Esophagus squamous epithelium (tissue), 5 donors: ENCODE results near the gene ATP10A. TPM values are rescaled to one million over a fixed set of nuclear protein-coding genes. Genes with fewer than 3 reads are reported as not detected.
"Not testable (repeated sequence)": the region's sequence is repeated elsewhere in the genome, so short reads cannot be mapped to it uniquely, and the experiment has no call there.

Source experiments
- DNase-seq: peaks from one replicate; lab custom pipeline; 2025; lab: John Stamatoyannopoulos, UW
- H3K27ac ChIP-seq, 4 donors: fragments of 200-600 bp; sonication (generic); one replicate each; pipeline ENCODE4 v1.5.1; 2016 to 2019; ENCODE audit warnings: mild to moderate bottlenecking in 1 of 4
- H3K27me3 ChIP-seq, 4 donors: fragments of 200-600 bp; sonication (generic); 1 replicate in 3 of 4; 2 replicates in 1 of 4; pipeline versions ENCODE4 v1.5.1 to v1.6.0; 2017 to 2021; ENCODE audit warnings: antibody characterized with exemption in 1 of 4
- H3K36me3 ChIP-seq, 3 donors: fragments of 200-600 bp; sonication (generic); one replicate each; pipeline ENCODE4 v1.5.1; 2016 to 2019
- H3K4me1 ChIP-seq, 3 donors: fragments of 200-600 bp; sonication (generic); one replicate each; pipeline ENCODE4 v1.5.1; 2017 to 2019
- H3K4me3 ChIP-seq, 4 donors: fragments of 200-600 bp; sonication (generic); 1 replicate in 3 of 4; 2 replicates in 1 of 4; pipeline ENCODE4 v1.5.1; 2016 to 2019; ENCODE audit warnings: mild to moderate bottlenecking in 2 of 4, moderate library complexity in 1 of 4
- H3K9me3 ChIP-seq, 3 donors: fragments of 200-600 bp; sonication (generic); one replicate each; pipeline ENCODE4 v1.5.1; 2016 to 2019
- POLR2A ChIP-seq, 4 donors: fragments of 450-650 bp; IDR thresholded peaks; one replicate each; pipeline ENCODE4 v1.6.1; 2017; ENCODE audit warnings: antibody characterized with exemption in 4 of 4, mild to moderate bottlenecking in 4 of 4, moderate library complexity in 3 of 4
- WGBS, 2 donors: methylation state at CpG; one replicate each; pipeline ENCODE4 v1.1.5; 2018; 5-methylcytosine and 5-hydroxymethylcytosine counted together
- intact Hi-C: fragments of 100-400 bp; cut with DNase I; formaldehyde crosslinking; loops from one replicate; pipeline ENCODE4 v1.15.0; 2022
- total RNA-seq, 4 donors: library from RNA; depleted of rRNA; stranded (reverse); fragments of >200 nt; gene quantifications; one replicate each; pipeline ENCODE4 v1.1.0, GENCODE V29; 2016
- TF ChIP-seq, protein P1 (sequence below), 6 experiments: fragments of 450-650 bp in 4 of 6; fragments of 200-600 bp in 2 of 6; sonication (generic) in 2 of 6; IDR thresholded peaks; one replicate each; pipeline ENCODE4 v1.5.1; 2016 to 2019; ENCODE audit warnings: antibody characterized with exemption in 6 of 6, mild to moderate bottlenecking in 4 of 6, moderate library complexity in 4 of 6
- donor health status: DM: yes; HTN: yes; CAD: no.

The ATP10A gene
- total RNA-seq, 4 donors from 2014 or later: 0.88 to 6.3 (median 1.9) TPM

DNA sequence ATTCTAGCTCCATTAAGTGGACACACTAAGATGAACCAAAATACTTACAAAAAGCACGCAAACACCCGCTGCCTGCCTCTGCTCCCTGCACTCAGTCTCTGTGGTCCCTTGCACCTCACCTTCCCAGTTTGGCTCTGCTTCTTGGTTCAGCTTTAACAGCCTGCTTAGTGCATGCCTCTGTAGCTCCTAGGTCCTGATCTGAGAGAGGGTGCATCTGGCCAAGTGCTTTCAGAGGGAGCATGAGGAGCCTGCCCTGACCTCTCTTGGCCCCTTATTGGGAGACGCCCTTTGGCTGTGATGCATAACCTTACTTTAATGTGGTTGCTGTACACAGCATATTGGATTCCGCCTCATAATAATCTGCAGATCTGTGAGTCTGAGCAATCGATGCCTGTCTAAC lies 21.2 kb upstream of the ATP10A start:
- Histone ChIP-seq H3K27me3 (no peaks in the 10 kb centered on the region), H3K36me3 (no peaks in the 10 kb centered on the region), H3K4me3 (no peak overlapping the region), H3K9me3 (no peaks in the 10 kb centered on the region), H3K27ac (peak overlapping the region in 1 of 4 donors; percentile 16), H3K4me1 (peaks cover 0 to 14% (median 0%) of the 10 kb centered on the region in 3 donors)
- DNase-seq: no peak
- 42 to 51% methylated on average over 5 of the region's 5 CpGs for WGBS, 2 donors
- TF ChIP-seq, protein P1, sequence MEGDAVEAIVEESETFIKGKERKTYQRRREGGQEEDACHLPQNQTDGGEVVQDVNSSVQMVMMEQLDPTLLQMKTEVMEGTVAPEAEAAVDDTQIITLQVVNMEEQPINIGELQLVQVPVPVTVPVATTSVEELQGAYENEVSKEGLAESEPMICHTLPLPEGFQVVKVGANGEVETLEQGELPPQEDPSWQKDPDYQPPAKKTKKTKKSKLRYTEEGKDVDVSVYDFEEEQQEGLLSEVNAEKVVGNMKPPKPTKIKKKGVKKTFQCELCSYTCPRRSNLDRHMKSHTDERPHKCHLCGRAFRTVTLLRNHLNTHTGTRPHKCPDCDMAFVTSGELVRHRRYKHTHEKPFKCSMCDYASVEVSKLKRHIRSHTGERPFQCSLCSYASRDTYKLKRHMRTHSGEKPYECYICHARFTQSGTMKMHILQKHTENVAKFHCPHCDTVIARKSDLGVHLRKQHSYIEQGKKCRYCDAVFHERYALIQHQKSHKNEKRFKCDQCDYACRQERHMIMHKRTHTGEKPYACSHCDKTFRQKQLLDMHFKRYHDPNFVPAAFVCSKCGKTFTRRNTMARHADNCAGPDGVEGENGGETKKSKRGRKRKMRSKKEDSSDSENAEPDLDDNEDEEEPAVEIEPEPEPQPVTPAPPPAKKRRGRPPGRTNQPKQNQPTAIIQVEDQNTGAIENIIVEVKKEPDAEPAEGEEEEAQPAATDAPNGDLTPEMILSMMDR (IDR thresholded peaks at IDR 0.05): no peak
- TF ChIP-seq POLR2A (IDR thresholded peaks at IDR 0.05): no peak
- intact Hi-C loops: no loop called here

- Histone ChIP-seq H3K27me3 (no peaks in the 10 kb centered on the region), H3K4me1 (peaks cover 0 to 14% (median 0%) of the 10 kb centered on the region in 3 donors), H3K36me3 (no peaks in the 10 kb centered on the region), H3K4me3 (no peak overlapping the region), H3K27ac (no peak overlapping the region), H3K9me3 (no peaks in the 10 kb centered on the region)
- intact Hi-C loops: no loop called here
- 49 to 57% methylated on average over 5 of the region's 6 CpGs for WGBS, 2 donors
- TF ChIP-seq, protein P1 (IDR thresholded peaks at IDR 0.05): no peak
- TF ChIP-seq POLR2A (IDR thresholded peaks at IDR 0.05): no peak
- DNase-seq: no peak
These were observed 20.5 kb upstream of the ATP10A start for GRCh38 chr15:25883463-25884259.

DNA sequence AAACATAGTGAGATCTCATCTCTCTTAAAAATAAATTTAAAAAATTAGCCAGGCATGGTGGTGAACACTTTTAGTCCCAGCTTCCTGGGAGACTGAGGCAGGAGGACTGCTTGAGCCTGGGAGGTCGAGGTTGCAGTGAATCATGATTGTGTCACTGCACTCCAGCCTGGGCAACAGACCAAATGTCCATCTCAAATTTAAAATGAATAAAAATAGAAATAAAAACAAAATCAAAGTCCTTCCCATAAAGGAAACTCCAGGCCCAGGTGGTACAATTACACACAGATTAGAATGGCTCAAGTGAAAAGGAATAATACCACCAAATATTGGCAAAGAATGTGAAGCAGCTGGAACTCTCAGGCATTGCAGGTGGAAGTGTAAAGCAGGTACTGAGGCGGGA lies 19.3 kb upstream of the ATP10A start:
- Histone ChIP-seq H3K27me3 (no peaks in the 10 kb centered on the region), H3K4me3 (no peak overlapping the region), H3K36me3 (no peaks in the 10 kb centered on the region), H3K27ac (no peak overlapping the region), H3K4me1 (peaks cover 0 to 14% (median 0%) of the 10 kb centered on the region in 3 donors), H3K9me3 (no peaks in the 10 kb centered on the region)
- no peak for DNase-seq
- 59 to 70% methylated on average over 2 of the region's 2 CpGs for WGBS, 2 donors
- TF ChIP-seq, protein P1 (IDR thresholded peaks at IDR 0.05): no peak
- TF ChIP-seq POLR2A (IDR thresholded peaks at IDR 0.05): no peak
- intact Hi-C loops: no loop called here

DNA sequence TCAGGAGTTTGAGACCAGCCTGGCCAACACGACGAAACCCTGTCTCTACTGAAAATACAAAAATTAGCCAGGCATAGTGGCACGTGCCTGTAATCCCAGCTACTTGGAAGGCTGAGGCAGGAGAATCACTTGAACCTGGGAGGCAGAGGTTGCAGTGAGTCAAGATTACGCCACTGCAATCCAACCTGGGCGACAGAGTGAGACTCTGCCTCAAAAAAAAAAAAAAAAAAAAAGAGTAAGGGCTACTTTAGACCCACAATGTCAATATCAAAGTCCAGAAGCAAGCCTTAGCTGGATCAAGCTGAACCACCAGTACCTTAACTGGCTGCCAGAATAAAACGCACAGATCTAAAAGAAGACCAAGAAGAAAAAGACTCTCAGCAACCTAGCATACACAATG lies 17.8 kb upstream of the ATP10A start:
- intact Hi-C loops, H3K36me3 ChIP-seq, DNase-seq, H3K4me3 ChIP-seq, H3K27ac ChIP-seq, H3K27me3 ChIP-seq, H3K9me3 ChIP-seq: not testable (repeated sequence)
- WGBS, 2 donors: 81 to 90% methylated on average over 3 to 5 of the region's 6 CpGs
- peaks cover 0 to 14% (median 0%) of the 10 kb centered on the region in 3 donors for H3K4me1 ChIP-seq

- no peak overlapping the region for H3K4me3 ChIP-seq
- intact Hi-C loops: no loop called here
- no peak for DNase-seq
- peaks cover 0 to 14% (median 0%) of the 10 kb centered on the region in 3 donors for H3K4me1 ChIP-seq
- H3K27ac ChIP-seq: no peak overlapping the region
- TF ChIP-seq, protein P1 (IDR thresholded peaks at IDR 0.05): no peak
- TF ChIP-seq POLR2A (IDR thresholded peaks at IDR 0.05): no peak
- WGBS, 2 donors: 73 to 92% methylated on average over 1 of the region's 1 CpG
- H3K36me3 ChIP-seq: no peaks in the 10 kb centered on the region
- H3K27me3 ChIP-seq: no peaks in the 10 kb centered on the region
- H3K9me3 ChIP-seq: no peaks in the 10 kb centered on the region
These were observed 17.3 kb upstream of the ATP10A start for GRCh38 chr15:25880411-25880810.
